ENCODE data around the gene BHLHE41.

BHLHE41 gene

GRCh38 chr12:26077915-26078702 is 46.7 kb downstream of the BHLHE41 start:
- no peak for DNase-seq

Data from DMS53 (cell line).